Stimulated activated CD8-positive, alpha-beta memory T cell treated with anti-CD3 and anti-CD28 coated beads, Interleukin-2, amount 100 ng/mL, for 48 hours (primary cell): ENCODE results near the gene PITPNM1.
"Not testable (repeated sequence)": the region's sequence is repeated elsewhere in the genome, so short reads cannot be mapped to it uniquely, and the experiment has no call there.

ENCODE experiments used
- DNase-seq, 2 donors: peaks; one replicate each; pipeline ENCODE4 v3.0.0-alpha.2; 2020; ENCODE audit warnings: low read depth in 2 of 2

Gene PITPNM1

GRCh38 chr11:67504950-67505581 is at the start of gene PITPNM1:
Gene PITPNM1 (minus strand): TSS chr11:67505363. CDS start chr11:67504180, 1,183 bp downstream.
- peak; percentile 74 to 76 for DNase-seq

GRCh38 chr11:67551697-67552096 is 46.5 kb upstream of the PITPNM1 start:
- DNase-seq: not testable (repeated sequence)

GRCh38 chr11:67551127-67551526 is 46.0 kb upstream of the PITPNM1 start:
- DNase-seq: no peak

- DNase-seq: no peak
Observed at GRCh38 chr11:67548555-67549110, 43.5 kb upstream of the PITPNM1 start.

GRCh38 chr11:67548112-67548511 is 42.9 kb upstream of the PITPNM1 start:
- not testable (repeated sequence) for DNase-seq

GRCh38 chr11:67545280-67545679 is 40.1 kb upstream of the PITPNM1 start:
- DNase-seq: no peak

GRCh38 chr11:67544616-67545242 is 39.6 kb upstream of the PITPNM1 start:
- no peak for DNase-seq

GRCh38 chr11:67543585-67543984 is 38.4 kb upstream of the PITPNM1 start:
- no peak for DNase-seq

- no peak for DNase-seq
Observed at GRCh38 chr11:67542971-67543370, 37.8 kb upstream of the PITPNM1 start.

- no peak for DNase-seq
Observed at GRCh38 chr11:67542169-67542568, 37.0 kb upstream of the PITPNM1 start.

GRCh38 chr11:67541198-67541597 is 36.0 kb upstream of the PITPNM1 start:
- no peak for DNase-seq

- no peak for DNase-seq
Observed at GRCh38 chr11:67539550-67539949, 34.4 kb upstream of the PITPNM1 start.

GRCh38 chr11:67538823-67539505 is 33.8 kb upstream of the PITPNM1 start:
- DNase-seq: no peak

- DNase-seq: no peak
Observed at GRCh38 chr11:67538306-67538705, 33.1 kb upstream of the PITPNM1 start.

- no peak for DNase-seq
Observed at GRCh38 chr11:67535561-67535960, 30.4 kb upstream of the PITPNM1 start.

GRCh38 chr11:67534070-67534679 is 29.0 kb upstream of the PITPNM1 start:
- DNase-seq: no peak

- DNase-seq: no peak
Observed at GRCh38 chr11:67532889-67533288, 27.7 kb upstream of the PITPNM1 start.

- no peak for DNase-seq
Observed at GRCh38 chr11:67530282-67530592, 25.1 kb upstream of the PITPNM1 start.

- DNase-seq: no peak
Observed at GRCh38 chr11:67528376-67528775, 23.2 kb upstream of the PITPNM1 start.

- DNase-seq: no peak
Observed at GRCh38 chr11:67525275-67525976, 20.3 kb upstream of the PITPNM1 start.

GRCh38 chr11:67524480-67524808 is 19.3 kb upstream of the PITPNM1 start:
- no peak for DNase-seq
